Measurements from ENCODE around the gene SCAMP3.
"Not testable (repeated sequence)": the region's sequence is repeated elsewhere in the genome, so short reads cannot be mapped to it uniquely, and the experiment has no call there.

Gene SCAMP3

DNA sequence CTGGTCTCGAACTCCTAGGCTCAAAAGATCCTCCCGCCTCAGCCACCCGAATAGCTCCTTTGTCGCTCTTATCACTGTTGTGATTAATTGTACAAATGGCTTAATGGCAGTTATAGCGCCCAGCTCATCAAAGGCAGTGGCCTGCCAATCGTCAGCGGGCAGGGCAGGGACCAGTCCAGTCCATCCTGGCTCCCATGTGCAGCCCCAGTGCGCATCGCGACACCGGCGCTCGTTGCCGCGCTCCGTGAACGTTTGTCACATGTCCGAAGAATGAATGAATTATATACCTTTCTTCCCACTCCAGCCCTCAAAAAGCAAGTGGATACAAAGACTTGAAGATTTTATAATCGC lies 35.3 kb downstream of the SCAMP3 start:
- DNase-seq = peak; percentile 57

DNA sequence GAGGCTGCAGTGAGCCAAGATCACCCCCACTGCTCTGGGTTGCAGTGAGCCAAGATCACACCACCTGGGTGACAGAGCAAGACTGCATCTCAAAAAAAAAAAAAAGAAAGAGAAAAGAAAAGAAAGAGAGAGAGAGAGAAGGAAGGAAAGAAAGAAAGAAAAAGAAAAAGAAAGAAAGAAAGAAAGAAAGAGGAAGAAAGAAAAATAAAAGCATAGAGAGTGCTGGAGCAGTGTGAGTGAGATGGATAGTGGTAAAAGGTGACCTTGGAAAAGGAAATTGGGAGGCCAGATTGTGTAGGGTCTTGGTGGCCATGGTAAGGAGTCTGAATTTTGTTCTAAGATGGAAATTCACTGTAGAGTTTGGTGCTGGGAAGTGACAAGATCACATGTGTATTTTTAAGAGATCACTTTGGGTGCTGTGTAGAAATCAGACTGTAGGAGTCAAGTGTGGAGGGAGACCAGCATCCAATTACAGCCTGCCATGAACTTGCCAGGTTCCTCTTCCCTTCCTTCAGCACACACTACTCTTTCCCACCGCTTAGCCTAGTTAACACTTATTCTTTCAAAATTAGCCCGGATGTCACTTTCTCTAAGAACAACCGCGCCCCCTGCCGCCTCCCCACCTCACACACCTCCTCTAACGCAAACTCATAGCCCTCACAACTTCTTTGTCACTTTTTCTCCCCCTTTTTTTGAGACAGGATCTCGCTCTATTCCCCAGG lies 35.8 kb downstream of the SCAMP3 start:
- peak; percentile 84 for DNase-seq

DNA sequence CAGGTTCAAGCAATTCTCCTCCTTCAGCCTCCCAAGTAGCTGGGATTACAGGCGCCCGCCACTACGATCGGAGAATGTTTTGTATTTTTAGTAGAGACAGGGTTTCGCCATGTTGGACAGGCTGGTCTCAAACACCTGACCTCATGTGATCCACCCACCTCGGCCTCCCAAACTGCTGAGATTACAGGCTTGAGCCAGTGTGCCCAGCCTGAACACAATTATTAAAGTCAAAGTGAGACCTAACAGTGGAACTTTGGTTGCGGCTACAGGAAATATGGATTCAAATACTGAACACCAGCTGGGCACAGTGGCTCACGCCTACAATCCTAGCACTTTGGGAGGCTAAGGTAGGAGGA lies 36.8 kb downstream of the SCAMP3 start:
- DNase-seq = not testable (repeated sequence)

DNA sequence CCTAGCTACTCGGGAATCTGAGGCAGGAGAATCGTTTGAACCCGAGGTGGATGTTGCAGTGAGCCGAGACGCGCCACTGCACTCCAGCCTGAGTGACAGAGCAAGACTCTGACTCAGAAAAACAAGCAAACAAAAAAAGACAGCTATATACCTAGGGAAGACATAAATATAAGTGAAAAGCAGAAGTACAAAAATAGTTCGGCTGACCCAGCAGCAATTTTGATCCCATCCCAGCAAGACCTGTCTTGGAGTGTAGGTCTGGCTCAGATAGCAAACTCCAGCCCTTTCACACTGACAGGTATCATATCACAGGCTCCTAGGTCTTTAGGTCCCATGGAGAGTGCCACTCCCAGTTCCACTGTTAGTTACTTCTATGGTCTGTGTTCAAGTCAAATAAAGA lies 39.1 kb downstream of the SCAMP3 start:
- DNase-seq = no peak

DNA sequence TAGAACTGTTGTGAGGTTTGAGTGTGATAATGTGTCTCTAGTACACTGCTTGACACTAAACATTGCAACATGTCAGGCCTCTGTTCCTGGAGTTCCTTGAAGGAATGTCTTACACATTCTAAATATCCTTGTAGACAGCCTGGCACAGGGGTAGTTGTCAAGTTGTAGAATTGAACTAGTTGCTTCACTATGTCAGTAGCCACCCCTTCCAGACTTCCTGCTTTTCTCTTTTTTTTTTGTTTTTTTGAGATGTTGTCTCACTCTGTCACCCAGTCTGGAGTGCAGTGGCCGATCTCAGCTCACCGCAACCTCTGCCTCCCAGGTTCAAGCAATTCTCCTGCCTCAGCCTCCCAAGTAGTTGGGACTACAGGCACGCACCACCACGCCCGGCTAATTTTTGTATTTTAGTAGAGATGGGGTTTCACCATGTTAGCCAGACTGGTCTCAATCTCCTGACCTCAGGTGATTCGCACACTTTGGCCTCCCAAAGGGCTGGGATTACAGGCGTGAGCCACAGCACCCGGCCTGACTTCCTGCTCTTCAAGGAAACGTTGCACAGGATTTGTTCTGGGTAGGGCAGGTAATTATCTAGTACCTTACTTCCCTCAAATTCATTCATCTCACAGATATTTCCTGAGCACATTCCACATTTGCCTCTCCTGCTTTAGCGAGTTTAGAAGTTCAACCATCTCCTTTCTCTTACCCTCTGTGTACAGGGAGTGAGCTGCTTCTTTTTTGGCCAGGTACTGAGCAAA lies 41.8 kb downstream of the SCAMP3 start:
- not testable (repeated sequence) for DNase-seq

DNA sequence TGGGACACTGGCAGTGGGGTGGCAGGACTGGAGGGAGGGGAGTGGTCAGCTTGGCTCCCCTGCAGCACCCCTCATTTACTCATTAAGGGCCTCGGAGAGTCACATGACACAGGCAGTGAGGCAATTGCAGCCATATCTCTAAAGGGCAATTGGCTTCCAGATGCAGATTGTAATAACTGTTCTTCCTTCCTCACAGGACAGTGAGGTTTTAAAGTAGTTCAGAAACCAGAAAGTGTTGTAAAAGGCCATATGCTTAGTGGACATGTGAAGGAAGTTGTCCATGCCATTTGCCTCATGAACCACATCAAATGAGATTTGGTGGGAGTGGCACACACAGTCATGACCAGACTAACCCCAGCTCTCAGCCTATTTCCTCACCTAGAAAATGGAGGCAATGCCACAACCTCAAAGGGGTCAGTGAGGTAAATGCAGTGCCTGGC lies 42.5 kb downstream of the SCAMP3 start:
- DNase-seq = no peak

DNA sequence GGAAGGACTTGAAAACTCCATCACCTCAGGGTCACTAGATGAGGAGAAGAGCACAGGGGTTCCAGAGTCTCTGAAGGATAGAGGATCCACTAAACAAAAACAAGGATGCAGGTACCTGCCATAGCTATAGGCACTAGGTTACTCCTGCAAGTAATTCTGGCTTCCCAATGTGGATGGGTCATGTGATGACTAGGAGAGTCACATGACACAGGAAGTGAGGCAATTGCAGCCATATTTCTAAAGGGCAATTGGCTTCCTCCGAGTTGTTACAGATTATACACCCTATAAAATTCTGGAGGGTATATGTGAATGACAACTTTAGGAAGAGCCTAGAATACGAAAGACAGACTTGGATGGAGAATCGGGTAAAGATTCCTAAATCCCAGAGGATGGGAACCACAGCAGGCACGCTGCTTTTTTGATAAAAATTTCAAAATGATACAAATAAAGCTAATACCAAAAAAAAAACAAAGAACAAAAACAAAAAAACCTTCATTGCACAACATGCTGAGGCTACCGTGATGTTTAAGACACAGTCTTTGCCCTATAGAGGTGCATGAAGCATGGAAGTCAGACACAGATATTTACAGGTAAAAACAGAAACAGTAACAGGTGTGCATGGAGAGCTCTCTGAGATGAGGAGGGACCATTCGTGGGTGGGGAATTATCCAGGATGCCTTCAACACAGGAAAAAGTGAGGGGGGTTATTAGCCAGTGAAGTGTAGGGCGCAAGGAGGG lies 43.1 kb downstream of the SCAMP3 start:
- peak; percentile 69 for DNase-seq

DNA sequence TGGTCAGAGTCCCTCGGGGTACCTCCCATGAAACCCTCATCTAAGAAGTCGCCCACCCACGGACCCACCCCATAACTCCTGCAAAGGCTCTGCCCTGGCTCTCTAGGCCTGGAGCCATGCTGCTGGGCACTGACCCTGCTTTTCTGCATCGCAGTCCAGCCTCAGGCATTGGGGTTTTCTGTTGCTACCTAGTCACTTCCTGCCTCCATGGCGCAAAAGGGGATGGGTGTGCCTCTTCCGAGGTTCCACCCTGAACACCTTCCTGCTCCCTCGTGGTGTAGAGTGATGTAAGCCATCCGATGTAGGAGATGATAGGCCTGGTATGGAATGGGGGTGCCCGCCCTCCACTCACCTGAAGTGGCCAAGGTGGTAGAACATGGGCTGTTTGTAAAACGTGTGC lies 47.5 kb downstream of the SCAMP3 start:
- DNase-seq = not testable (repeated sequence)

DNA sequence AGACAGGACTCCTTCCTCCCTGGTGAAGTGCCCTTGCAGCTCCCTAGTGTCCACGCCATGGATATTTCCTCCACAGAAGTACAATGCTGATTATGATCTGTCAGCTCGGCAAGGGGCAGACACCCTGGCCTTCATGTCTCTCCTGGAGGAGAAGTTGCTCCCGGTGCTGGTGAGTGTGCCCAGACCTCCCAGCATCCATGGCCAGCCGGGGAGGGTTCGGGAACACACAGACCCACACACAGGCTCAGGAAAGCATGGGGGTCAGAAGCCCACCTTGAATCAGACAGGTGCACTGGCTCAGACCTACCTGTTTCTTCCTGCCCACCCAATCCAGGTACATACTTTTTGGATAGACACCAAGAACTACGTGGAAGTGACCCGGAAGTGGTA lies 50.1 kb downstream of the SCAMP3 start:
- not testable (repeated sequence) for DNase-seq

DNA sequence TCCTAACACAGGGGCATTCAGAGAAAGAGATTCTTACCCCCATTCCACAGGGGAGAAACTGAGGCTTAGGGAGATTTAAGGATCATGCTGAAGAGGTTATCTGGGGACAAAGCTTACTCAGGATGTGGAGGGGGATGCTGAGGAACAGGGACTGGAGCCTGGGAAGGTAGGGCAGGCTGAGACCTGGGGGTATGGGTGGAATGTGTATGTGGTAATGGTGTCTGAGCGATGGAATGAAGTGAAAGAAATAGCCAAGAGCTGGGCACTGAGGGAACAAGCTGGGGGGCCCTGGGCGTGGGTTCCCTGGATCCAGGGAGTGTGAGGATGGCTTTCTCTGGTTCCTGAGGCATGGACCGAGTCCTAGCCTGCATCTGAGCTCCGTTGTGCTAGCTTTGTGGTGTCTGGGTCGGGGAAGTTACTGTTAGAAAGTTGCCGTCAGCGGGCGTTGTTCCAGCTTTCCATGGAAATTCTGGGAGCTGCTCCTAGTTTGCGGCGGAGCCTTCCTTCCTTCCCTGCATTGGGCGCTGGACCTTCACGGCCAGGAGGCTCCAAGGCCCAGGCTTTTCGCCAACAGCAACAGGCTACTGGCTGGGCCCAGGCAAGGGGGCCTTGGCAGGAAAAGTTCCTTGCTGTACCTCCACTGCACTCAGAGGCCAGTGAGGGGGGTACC lies 50.6 kb downstream of the SCAMP3 start:
- DNase-seq = not testable (repeated sequence)

DNA sequence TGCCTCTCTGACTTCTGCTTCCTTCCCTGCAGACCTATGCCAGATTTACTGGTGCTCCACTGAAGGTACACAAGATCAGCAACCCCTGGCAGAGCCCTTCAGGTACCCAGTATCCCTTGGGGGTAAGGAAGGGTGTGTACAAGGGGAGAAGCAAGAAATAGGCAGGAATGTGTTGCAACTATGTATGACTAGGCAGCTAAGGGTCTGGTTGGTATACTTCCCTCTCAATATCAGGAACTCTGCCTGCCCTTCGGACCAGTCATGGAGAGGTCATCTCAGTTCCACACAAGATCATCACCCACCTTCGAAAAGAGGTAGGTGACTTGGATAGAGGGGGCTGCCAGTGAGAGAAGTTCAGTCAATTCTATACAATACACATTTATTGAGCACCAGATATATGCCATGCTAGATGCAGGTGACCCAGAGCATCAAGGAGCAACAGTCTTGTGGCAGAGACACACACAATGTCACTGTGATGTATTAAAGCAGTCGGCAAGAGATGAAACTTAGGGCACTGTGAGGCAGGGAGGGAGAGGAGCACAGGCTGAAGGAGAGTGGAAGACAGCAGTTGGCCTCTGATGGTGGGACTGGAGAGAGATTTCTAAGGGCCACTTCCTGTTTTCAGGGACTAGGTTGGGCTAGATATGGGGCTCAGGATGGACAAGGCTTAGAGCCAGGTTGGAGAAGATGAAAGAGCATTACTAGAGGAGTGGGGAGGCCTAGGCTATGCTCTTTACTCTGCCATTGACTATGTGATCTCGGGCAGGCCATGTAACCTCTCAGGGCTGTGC lies 51.7 kb downstream of the SCAMP3 start:
- DNase-seq = no peak

DNA sequence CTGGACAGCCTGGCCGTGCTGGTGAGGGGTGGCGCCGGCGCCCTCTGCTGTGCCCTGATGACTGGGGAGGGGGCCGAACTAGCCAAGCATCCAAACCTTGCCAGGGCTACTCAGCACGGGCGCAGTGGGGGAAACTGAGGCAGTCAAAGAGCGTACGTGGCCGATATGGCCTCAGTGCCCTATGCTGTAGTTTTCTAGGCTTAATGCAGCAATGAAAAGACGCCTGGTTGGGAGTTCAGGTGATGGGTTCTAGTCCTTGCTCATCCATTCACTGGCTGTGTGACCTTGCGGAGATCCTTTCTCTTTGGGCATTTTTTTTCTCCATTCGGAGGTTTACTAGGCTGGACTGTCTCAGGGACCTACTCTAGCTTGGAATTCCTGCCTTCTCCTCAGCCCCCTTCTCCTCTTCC lies 52.8 kb downstream of the SCAMP3 start:
- no peak for DNase-seq

DNA sequence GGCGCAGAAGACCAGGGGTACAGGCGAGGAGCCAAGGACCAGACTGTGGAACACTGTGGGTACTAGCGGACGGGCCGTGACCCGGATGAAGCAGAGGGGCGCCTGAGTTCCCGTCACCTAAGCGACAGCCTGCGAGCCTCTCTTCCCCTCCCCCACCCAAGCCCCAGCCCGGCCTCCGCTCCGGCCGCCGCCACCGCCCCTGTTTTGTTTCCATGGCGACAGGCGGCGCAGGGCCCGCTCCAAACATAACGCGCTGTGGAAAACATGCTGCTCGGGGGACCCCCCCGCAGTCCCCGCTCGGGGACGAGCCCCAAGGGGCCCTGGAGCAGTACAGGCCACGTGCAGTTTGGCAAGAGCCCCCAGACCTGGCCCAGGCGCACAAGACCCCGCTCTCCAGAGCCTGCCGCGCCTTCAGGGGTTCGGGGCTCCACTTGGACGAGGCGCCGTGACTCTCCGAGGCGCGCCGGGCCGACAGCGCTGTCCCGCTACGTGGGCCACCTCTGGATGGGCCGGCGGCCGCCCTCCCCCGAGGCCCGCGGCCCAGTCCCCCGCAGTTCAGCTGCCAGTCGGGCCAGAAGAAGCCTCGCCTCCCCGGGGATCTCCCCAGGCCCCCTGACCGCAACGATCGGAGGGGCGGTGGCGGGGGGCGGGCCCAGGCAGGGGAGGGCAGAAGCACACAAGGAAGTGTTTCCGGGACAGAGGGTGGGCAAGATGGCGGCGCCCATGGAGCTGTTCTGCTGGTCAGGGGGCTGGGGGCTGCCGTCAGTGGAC lies 53.4 kb downstream of the SCAMP3 start, which contains the start of gene MTX1:
Gene MTX1 (plus strand): TSS at position 155 of the 771 bp plus-strand sequence. CDS start 110 bp downstream, at position 265.
- DNase-seq = peak; percentile 87

DNA sequence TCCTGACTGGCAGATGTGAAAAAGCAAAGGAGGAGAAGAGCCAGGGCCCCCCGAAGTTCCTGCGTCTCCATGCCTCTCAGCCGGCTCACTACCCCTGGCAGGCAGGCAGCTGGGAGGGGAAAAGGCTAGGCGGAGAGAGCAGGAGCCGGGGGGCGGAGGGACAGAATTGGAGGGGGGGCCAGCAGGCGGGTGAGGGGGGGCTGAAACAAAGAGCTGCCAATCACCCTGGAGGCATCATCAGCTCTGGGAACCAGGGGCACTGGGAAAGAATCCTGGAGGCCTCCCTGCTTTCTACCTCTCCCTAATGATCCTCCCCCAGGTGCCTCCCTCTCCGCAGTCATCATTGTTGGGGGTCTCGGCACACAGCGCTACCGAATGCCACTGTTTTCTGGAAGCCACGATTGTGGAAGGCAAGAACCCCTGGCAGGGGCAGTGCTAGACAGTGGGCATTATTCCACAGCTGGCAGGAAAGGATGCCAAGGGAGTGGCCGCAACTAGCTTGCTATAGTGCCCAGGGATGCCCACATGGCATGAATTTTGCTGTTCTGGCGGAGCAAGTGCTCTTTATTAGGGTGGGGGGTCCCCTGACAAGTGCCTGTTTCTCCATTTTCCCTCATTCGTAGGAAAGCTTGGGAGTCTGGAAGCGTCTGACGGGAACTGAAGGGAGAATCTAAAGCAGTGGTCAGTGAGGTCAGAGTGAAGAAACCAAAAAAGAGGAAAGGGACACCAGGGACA lies 54.2 kb downstream of the SCAMP3 start, which contains the start of gene THBS3:
Gene THBS3 (minus strand): TSS at position 92 of the 735 bp plus-strand sequence. CDS start 21 bp downstream, at position 71.
- peak; percentile 55 for DNase-seq

DNA sequence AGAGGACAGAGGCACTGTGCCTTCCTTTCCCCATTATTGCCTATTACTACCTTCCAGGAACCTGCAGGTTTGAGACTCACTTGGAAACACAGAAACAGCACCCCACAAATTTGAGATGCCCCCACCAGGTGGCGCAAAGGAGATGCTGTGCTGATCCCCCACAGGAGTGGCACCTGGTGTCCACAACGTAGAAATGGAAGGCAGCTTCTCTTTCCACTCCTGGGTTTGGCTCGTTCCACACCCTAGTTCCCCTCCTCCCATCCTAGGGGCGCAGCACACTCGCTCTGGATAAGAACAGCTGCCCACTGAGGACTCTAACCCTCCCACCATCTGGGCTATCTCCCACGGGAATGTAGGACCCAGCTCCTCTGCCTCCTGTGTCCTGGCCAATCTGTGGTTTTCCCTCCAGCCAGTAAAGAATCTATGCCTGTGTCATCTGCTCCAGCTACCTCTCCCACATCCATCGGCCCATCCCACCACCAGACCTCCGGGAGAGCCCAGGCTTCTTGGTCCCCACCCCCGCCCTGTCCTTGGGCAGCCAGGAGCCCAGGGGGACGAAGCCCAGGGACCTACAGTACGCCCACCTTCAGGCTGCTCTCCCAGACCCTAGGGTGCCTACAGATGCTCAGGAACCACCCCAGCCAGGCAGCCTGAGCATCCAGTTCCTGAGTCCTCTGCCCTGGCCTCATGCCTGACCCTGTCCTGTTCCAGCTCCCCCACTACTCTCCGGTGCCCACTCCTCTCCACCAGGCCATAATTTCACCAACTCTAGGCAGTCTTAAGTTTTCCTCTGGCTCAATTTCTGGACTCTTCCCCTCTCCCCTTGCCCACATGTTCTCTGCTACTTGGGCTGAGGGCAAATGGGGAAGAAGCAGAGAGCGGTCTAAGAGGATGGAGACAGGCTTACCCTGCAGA lies 55.0 kb downstream of the SCAMP3 start:
- peak; percentile 77 for DNase-seq
